ENCODE data around the gene CPTP. TPM values are rescaled to one million over a fixed set of nuclear protein-coding genes. Genes with fewer than 3 reads are reported as not detected.

Gene CPTP
- total RNA-seq, 1 donor from 2014 or later, result 20.4 TPM

DNA sequence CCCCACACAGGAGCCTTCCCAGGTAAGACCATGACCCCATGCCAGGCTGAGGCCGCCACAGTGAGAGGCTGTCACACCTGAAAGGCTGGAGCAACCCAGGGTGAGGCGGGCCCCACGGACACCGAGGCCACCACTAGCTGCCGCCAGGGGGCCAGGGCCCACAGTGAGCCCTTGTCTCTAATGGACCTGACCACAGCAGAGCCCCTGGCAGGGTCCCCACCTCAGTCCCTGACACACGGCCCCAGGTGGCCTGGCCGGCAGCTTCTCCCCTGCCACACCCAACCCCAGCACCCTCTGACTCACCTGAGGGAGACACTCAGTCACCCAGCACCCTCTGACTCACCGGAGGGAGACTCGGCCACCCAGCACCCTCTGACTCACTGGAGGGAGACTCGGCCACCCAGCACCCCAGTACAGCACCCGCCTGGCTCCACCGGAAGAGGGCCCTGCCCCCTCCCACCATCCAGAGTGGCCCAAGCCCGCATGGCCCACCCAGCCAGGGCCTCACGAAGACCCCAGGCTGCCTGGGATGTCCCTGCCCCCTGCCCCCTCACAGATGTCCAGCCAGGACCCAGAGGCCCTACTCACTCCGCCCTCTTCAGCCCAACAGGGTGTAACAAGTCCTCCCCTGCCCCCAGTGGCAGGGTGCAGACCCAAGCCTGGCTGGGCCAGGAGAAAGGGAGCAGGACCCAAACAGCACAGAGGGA is 20.2 kb downstream of the CPTP start:
- peak; percentile 35 for TF ChIP-seq CTCF (IDR thresholded peaks at IDR 0.05)
- intact Hi-C loops (cut with DNase I), result no loop called here
- Histone ChIP-seq H3K27me3 (no peaks in the 10 kb centered on the region), H3K4me1 (peaks cover 26% of the 10 kb centered on the region), H3K9me3 (no peaks in the 10 kb centered on the region), H3K27ac (peak overlapping the region; percentile 58), H3K36me3 (no peaks in the 10 kb centered on the region), H3K4me3 (no peak overlapping the region)
- ATAC-seq, result peak; percentile 13
- no peak for DNase-seq

- intact Hi-C loops (cut with DNase I), result no loop called here
- Histone ChIP-seq H3K4me3 (no peak overlapping the region), H3K4me1 (peaks cover 26% of the 10 kb centered on the region), H3K36me3 (no peaks in the 10 kb centered on the region), H3K27ac (peak overlapping the region; percentile 58), H3K9me3 (no peaks in the 10 kb centered on the region), H3K27me3 (no peaks in the 10 kb centered on the region)
- ATAC-seq (peak; percentile 4), DNase-seq (no peak)
- no peak for TF ChIP-seq CTCF (IDR thresholded peaks at IDR 0.05)
Observed at GRCh38 chr1:1345384-1345783, 20.8 kb downstream of the CPTP start.

- no peak for ATAC-seq
- Histone ChIP-seq H3K27ac (peak overlapping the region; percentile 58), H3K4me3 (no peak overlapping the region), H3K36me3 (no peaks in the 10 kb centered on the region), H3K27me3 (no peaks in the 10 kb centered on the region), H3K9me3 (no peaks in the 10 kb centered on the region), H3K4me1 (peaks cover 26% of the 10 kb centered on the region)
- intact Hi-C loops (cut with DNase I), result no loop called here
- no peak for TF ChIP-seq CTCF (IDR thresholded peaks at IDR 0.05)
- no peak for DNase-seq
Observed at GRCh38 chr1:1345860-1346500, 21.4 kb downstream of the CPTP start.

DNA sequence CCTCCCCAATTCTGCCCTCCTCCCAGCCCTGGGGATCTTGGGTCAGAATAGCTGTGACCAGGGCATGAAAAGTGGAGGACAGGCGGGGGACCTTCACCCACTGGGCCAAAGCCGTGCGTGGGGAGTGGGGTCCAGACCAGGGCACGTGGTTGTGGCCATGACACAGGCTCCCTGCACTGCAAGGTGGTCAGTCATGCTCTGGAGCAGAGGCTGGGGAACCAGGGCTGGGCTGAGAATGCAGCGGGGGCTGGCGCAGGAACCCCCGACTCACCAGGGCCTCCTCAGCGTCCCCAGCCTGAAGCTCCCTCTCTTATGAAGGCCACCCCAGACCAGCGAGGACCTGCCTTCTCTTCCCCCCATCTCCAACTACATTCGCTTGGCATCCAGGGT is 21.9 kb downstream of the CPTP start:
- no peaks in the 10 kb centered on the region for H3K27me3 ChIP-seq
- peaks cover 28% of the 10 kb centered on the region for H3K4me1 ChIP-seq
- no peak overlapping the region for H3K4me3 ChIP-seq
- no peaks in the 10 kb centered on the region for H3K36me3 ChIP-seq
- no peak for DNase-seq
- no peak for TF ChIP-seq CTCF (IDR thresholded peaks at IDR 0.05)
- intact Hi-C loops (cut with DNase I), result no loop called here
- no peaks in the 10 kb centered on the region for H3K9me3 ChIP-seq
- ATAC-seq, result no peak
- H3K27ac ChIP-seq, result no peak overlapping the region

DNA sequence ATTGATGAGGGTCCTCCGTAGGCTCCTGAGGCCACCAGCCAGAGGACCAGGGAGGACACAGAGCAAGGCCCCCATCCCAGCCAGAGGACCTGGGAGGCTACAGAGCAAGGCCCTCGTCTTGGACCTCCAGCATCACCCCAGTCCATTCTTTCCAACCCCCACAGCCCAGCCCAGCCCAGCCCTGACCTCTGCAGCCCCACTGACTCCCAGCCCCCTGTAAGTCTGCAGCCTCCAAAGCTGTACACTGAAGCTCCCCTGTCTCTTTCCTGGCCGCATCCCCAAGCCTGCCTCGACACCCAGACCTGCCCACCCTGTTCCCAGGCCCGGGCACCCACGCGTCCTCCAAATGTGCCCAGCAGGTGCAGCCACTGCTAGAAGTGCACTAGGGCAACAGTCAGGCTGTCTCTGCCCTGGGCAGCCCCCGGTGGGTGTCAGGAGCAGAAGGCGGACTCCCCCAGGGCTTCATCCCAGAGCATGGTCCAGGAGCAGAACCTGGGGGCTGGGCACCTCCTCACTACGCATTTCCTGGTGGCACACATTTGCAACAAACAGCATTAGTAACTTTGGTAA is 22.5 kb downstream of the CPTP start:
- H3K4me1 ChIP-seq, result peaks cover 34% of the 10 kb centered on the region
- ATAC-seq (no peak), DNase-seq (no peak)
- peak overlapping the region; percentile 58 for H3K4me3 ChIP-seq
- no peaks in the 10 kb centered on the region for H3K27me3 ChIP-seq
- no peaks in the 10 kb centered on the region for H3K9me3 ChIP-seq
- H3K36me3 ChIP-seq, result no peaks in the 10 kb centered on the region
- no peak for TF ChIP-seq CTCF (IDR thresholded peaks at IDR 0.05)
- intact Hi-C loops (cut with DNase I), result no loop called here
- no peak overlapping the region for H3K27ac ChIP-seq

Measured in upper lobe of right lung (tissue), 1 donor.